RPMI8226 (cell line): ENCODE data around the gene TNS3.
A peak's percentile ranks its signal among the peaks of the same experiment; 100 is the strongest.

Experiments
- DNase-seq: peaks from one replicate; pipeline ENCODE4 v3.0.0-alpha.2; 2015

Gene TNS3

DNA sequence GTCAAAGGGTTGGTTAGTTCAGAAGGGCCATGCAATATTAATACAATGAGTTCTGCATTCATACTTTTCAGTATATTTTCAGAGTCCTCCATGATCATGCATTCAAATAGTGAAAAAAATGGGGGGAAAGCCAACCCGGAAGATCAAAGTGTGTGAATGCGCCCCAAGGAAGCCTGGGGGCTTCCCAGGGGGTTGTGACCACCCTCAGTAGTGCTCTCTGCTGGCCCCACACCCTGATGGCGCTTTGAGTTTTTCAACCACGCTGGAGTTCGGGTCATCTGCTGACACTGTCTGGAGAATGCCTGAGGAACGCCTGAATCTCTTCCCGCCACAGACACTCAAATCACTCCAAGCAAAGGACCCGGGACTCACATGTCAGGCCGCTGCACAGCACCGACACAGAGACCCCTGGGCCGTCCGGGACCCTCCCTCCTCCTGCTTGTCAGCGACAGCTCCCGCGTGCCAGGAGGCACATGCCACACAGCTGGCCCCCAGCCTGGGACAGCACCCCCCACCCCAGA lies 1.0 kb downstream of the TNS3 start:
- peak; percentile 46 for DNase-seq

DNA sequence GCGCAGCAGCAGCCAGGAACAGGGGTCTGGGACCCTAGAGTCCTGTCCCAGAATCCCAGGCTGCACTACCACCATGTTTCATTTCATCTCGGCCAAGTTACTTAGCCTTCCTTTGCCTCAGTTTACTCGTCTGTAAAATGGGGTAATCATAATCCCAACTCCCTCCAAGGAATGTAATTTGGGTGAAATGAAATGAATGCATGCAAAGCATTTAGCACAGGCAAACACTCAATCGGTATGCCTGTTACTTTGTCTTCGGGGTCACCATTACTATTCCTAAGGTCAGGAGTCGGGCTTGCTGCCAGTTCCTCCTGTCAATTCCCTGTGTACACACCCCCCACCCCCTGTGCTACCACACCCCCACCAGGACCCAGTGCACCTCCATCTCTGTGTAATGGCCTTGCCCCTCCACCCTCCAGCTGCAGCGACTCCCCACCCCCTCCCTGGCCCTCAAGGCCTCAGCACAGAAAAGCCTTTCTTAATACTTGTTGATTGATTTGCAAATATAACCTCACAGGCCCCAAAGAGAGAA lies 1.7 kb downstream of the TNS3 start:
- DNase-seq: no peak

GRCh38 chr7:47579458-47579857 lies 2.5 kb downstream of the TNS3 start:
- DNase-seq: no peak

GRCh38 chr7:47578579-47579270 lies 3.2 kb downstream of the TNS3 start:
- DNase-seq: no peak

- DNase-seq: no peak
Measured at GRCh38 chr7:47577321-47577919, 4.5 kb downstream of the TNS3 start.

- no peak for DNase-seq
Measured at GRCh38 chr7:47576866-47577306, 5.0 kb downstream of the TNS3 start.

GRCh38 chr7:47576031-47576865 lies 5.7 kb downstream of the TNS3 start:
- DNase-seq: peak; percentile 75

DNA sequence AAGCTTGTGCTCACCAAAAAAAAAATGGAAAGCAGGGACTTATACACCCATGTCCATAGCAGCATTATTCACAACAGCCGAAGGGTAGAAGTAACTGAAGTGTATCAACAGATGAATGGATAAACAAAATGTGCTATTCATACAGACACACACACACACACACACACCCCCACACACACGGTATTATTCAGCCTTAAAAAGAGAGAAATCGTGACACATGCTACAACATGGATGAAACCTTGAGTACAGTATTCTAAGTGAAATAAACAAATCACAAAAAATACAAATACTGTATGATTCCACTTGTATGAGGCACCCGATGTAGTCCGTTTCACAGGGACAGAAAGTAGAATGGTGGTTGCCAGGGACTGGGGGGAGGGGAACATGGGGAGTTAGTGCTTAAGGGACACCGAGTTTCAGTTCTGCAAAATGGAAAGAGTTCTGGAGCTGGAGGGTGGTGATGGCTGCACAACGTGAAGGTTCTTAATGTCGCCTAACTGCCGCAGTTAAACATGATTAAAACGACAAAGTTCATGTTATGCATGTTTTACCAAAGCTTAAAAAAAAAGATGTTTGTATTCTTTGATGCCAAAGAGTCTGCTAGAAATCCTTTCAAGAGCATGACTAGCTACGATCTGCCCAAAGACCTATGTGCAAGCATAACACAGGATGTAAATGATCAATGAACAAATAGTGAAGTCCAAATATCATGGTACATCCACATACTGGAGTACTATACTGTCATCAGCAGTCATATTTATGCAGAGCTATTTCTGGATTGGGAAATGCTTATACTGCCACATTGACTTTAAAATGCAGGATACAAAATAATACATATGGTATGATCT lies 7.2 kb downstream of the TNS3 start:
- peak; percentile 94 for DNase-seq

- no peak for DNase-seq
Measured at GRCh38 chr7:47573758-47574481, 8.0 kb downstream of the TNS3 start.

DNA sequence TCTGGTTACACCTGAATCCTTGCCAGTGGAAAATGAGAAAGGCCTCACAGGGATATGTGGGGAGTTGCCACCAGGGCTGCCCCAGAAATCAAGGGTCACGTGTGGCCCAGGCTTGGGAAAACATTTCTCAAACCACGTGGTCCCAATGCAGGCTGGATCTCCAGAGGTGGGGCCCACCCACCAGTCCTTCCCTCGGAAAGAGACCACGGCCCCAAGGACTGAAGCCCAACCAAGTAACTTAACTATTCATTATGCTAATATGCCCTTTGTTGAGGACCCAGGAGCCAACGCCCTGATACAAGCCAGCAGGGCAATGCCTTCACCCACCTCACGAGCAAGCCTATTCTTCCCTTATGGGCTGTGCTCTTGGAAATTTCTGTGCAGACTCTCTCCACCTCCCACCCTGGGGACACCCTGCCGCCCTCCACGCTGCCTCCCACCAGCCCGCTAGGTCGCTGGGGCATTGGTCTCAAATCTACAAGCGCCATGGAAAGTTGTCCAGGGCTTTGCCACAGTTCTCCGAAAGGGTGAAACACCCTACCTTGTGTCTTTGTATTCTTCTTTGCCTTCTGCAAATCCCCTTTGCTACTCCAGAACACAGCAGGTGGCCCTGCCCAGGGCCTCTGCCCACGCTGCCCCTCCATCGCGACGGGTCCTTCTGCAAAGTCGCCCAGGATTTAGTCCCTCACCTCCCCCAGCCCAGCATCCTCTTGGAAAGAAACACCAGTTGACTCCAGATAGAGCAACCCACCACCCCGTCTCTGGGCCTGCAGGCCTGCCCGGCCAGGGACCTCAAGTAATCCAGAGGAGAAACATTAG lies 8.8 kb downstream of the TNS3 start:
- no peak for DNase-seq

DNA sequence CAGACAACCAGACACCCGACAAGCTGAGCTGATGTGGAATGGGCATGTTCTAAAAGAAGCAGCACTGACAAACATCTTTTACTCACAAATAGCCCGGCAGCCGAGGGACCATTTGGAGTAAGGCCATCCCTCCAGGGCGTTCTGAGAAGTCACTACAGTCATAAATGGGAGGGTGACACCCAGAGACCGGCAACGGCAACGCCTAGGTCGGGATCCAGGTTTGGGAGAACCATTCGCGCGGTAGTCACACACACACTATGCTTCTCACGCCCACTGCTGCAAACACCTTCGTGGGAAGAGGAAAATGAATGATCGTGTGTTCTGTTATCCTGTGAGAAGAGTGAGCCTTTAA lies 9.8 kb downstream of the TNS3 start:
- DNase-seq: no peak

GRCh38 chr7:47571331-47572093 lies 10.4 kb downstream of the TNS3 start:
- DNase-seq: no peak

- no peak for DNase-seq
Measured at GRCh38 chr7:47570649-47571050, 11.3 kb downstream of the TNS3 start.

- no peak for DNase-seq
Measured at GRCh38 chr7:47568547-47568946, 13.4 kb downstream of the TNS3 start.

GRCh38 chr7:47568056-47568455 lies 13.9 kb downstream of the TNS3 start:
- no peak for DNase-seq

DNA sequence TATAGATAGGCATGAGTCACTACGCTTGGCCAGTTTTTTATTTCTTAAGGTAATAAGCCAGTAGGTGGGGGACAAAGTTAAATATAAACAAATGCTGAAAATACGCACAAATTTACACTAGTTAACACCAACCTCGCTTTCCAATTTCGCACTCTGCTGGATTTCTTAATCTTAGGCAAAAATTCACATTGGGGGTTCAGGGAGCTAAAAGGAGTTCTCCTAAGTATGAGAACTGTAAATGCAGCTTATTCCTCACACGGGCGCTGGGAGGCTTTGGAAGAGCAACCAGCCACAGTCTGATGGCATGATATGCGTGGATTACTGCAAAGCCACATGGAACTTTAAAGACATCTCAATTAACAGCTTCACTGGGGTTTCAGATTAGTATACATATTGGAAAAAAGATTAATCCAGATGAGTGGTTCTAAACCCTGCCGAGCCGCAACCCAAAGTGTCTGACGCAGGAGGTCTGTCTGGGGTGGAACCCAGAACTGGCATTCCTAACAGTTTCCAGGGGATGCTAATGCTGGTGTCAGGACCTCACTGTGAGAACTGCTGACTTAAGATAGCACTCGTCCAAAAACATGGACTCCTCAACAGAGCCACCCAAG lies 16.2 kb downstream of the TNS3 start:
- DNase-seq: no peak

- DNase-seq: no peak
Measured at GRCh38 chr7:47563521-47563920, 18.4 kb downstream of the TNS3 start.

DNA sequence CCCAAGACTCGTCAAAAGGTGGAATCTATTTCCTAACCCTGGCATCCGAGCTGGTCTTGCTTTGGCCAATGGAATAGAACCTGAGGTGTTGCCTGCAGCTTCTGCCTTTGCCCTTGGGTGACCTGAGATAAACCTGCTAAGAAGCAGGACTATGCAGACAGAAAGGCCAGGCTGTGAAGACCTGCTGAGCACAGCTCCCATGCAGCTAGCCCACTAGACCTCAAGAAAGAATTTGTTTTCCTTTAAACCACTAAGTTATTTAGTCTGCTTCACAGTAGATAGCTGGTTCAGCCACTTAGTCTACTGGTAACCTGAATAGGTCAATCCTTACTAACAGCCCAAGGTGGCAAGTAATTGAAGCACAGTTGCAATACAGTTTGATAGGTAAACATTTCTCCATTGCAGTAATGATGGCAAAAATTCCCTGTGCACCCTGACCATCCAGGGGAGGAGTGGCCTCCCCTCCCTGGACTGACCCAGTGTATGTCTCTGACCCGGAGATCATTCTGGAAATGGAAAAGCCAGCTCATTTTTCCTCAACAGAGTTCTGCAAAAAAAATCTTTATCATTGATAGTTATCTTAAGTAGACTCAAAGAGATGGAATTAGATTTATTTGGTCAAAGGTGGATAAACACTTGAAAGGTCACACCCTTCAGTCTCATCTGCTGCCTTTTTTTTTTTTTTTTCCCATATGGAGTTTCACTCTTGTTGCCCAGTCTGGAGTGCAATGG lies 20.0 kb downstream of the TNS3 start:
- DNase-seq: no peak
